M059J (cell line): Measurements from ENCODE around the gene ABCC8. TPM values are rescaled to one million over a fixed set of nuclear protein-coding genes. Genes with fewer than 3 reads are reported as not detected.

Experiments
- DNase-seq: peaks from one replicate; pipeline ENCODE4 v3.0.0-alpha.2; 2012; ENCODE audit warnings: low read depth
- total RNA-seq: library from RNA; depleted of rRNA; stranded (reverse); fragments of >200 nt; shearing (Covaris generic); gene quantifications from 2 replicates; pipeline ENCODE4 v1.2.3, GENCODE V29; 2014; rRNA removed

Gene ABCC8
- total RNA-seq, 1 experiment from 2014 or later, result not detected

DNA sequence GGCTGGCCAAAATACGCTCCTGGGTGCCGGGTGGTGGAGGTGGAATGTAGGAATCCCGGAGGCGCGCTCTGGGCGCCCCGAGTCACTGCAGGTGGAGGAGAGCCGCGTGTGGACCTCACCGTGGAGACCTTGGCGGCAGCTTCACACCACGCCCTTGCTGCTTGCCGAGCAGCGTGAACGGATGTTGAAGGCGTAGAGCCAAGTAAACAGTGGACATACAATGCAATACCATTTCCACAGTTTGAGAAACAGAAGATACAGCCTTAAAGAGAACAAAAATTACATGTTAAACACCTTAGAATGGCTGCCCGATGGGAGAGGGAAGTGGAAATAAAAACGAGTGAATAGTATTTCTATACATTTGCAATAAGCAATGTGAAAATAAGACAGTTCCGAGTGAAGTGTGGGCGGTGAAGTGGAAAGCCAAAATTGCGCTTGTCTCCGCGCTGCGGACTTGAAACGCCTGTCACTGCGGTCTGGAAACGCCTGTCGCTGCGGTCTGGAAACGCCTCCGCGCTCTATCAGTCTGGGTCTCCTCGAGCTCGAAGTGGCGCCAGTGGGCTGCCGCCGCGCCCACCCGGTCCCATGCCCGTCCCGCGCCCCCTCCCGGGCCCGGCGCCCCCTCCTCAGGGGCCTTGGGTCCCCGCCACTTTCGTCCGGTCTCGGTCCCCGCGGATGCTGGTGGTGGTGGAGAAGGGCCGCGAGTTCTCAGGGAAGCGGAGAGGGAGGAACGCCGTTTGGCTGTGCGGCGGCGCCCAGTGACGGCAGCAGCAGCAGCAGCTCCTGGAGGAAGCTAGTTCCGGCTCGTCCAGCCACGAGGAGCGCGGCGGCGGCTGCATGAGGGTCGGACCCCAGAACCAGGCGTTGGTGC lies 123.5 kb downstream of the ABCC8 start:
- DNase-seq, result peak; percentile 76

DNA sequence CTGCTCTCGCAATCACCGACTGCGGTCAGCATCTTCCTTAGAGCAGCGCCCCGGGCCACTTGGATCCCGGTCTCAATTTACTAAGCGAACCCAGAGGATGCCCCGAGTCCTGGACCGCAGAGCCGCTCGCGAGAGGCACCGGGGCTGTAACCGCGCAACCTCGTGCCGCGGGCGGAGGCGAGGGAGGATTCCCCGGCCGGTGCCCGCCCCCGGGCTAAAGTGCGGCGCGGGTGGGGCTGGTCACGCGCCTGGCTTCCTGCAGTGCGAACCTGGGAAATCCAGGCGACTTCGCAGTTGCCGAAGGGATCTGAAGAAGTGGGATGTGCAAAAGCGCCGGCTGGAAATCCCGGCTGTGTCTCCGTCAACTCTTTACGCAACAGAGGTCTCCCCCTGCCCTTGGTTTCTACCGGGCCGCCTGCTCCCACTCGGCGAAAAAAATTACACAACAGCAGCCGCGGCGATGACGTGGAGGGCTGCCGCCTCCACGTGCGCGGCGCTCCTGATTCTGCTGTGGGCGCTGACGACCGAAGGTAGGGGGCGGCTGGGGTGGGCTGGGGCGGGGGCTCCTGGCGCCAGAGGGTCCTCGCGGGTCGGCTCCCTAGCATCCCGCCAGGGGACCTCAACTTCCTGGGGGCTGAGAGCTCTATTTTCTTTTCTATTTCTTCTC lies 125.0 kb downstream of the ABCC8 start, which contains the start of gene NCR3LG1:
NCR3LG1 (plus strand) TSS at position 291 of the 667 bp plus-strand sequence; CDS start at position 461, 170 bp downstream.
- DNase-seq, result peak; percentile 25

GRCh38 chr11:17351172-17351509 lies 125.5 kb downstream of the ABCC8 start:
- no peak for DNase-seq

DNA sequence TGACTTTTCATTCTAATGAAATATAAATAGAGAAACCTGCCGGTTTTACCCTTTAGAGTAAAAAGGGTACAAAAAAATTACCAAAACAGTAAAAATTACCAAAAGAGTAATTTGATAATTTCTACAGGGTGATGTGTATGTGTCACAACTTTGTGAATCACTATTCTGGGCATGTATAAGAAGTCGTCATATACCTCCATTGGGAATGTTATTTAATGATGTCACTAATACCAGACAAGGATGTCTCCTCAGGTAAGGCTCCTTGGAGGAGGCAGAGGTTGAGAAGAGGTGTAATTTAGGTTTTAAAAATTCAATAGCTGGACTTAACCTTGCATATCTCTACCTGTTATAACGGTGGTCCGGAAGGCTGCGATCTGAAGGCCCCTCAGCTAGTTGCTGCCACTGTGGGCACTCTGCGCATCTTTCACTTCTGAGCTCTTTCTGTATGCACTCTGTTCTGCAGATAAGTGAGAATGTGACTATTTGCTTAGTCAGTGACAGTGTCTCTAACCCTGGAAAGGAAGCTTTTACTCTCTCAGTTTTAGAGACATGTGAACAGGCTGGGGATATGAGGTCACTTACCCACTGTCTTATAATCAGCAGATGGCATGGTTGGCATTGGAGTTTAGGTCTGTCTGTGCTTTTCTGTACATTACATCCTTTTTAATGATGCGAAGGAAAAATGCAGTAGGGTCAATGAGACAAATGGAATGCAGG lies 126.0 kb downstream of the ABCC8 start:
- DNase-seq, result no peak

GRCh38 chr11:17347676-17348075 lies 129.0 kb downstream of the ABCC8 start:
- DNase-seq, result no peak

GRCh38 chr11:17343907-17344306 lies 132.7 kb downstream of the ABCC8 start:
- peak; percentile 73 for DNase-seq

GRCh38 chr11:17343257-17343656 lies 133.4 kb downstream of the ABCC8 start:
- no peak for DNase-seq

Other genes with a start within 250 kb of the ABCC8 start
- gene NUCB2, start 200.1 kb downstream of the ABCC8 start, total RNA-seq, result 126 and 173 TPM in 2 replicates
- gene NCR3LG1, start 125.0 kb downstream of the ABCC8 start, total RNA-seq, result 0.49 and 0.52 TPM in 2 replicates
- not detected in 2 replicates for gene KCNJ11, start 88.2 kb downstream of the ABCC8 start, total RNA-seq
- gene USH1C, start 67.6 kb upstream of the ABCC8 start, total RNA-seq, result not detected in 2 replicates
- gene OTOG, start 70.4 kb upstream of the ABCC8 start, total RNA-seq, result not detected in 2 replicates
- 0.05 and 0.12 TPM in 2 replicates for gene MYOD1, start 242.7 kb upstream of the ABCC8 start, total RNA-seq